Left ventricle myocardium inferior (tissue), 1 donor: ENCODE results near the gene BPIFB4. TPM values are rescaled to one million over a fixed set of nuclear protein-coding genes. Genes with fewer than 3 reads are reported as not detected.
"Not testable (repeated sequence)": the region's sequence is repeated elsewhere in the genome, so short reads cannot be mapped to it uniquely, and the experiment has no call there.

ENCODE experiments used
- DNase-seq: peaks from one replicate; pipeline ENCODE4 v3.0.0-alpha.2; 2020
- H3K27ac ChIP-seq: fragments of 200-600 bp; replicated peaks from 2 replicates; pipeline ENCODE4 v1.8.0; 2021
- H3K27me3 ChIP-seq: fragments of 200-600 bp; 2 replicates; pipeline ENCODE4 v1.8.0; 2021; ENCODE audit warnings: low read depth
- H3K36me3 ChIP-seq: fragments of 200-600 bp; 2 replicates; pipeline ENCODE4 v1.8.0; 2021
- H3K4me1 ChIP-seq: fragments of 200-600 bp; 2 replicates; pipeline ENCODE4 v1.8.0; 2021
- H3K4me3 ChIP-seq: fragments of 200-600 bp; 2 replicates; pipeline ENCODE4 v1.8.0; 2021; ENCODE audit warnings: mild to moderate bottlenecking, moderate library complexity
- H3K9me3 ChIP-seq: fragments of 200-600 bp; replicated peaks from 2 replicates; pipeline ENCODE4 v1.8.0; 2021
- CTCF ChIP-seq: fragments of 200-600 bp; IDR thresholded peaks from 2 replicates; pipeline ENCODE4 v1.8.0; 2021; ENCODE audit warnings: antibody characterized with exemption, mild to moderate bottlenecking, borderline replicate concordance
- intact Hi-C: fragments of 100-400 bp; cut with micrococcal nuclease; formaldehyde crosslinking; loops from one replicate; pipeline ENCODE4 v1.11.0; 2022
- total RNA-seq: library from RNA; stranded (reverse); fragmentation: NEBNext Ultra II Directional; extraction: Animal tissue kit (Norgen Biotek cat#: 25700); gene quantifications from one replicate; pipeline ENCODE4 v1.2.1, GENCODE V29; 2021
- donor health status: DM: no; HTN: yes; CAD: no; lungs with severe emphysema.

Gene BPIFB4
- total RNA-seq, 1 donor from 2014 or later: not detected

- peaks cover 68% of the 10 kb centered on the region for H3K27me3 ChIP-seq
- intact Hi-C loops: no loop called here
- no peak overlapping the region for H3K27ac ChIP-seq
- H3K36me3 ChIP-seq: no peaks in the 10 kb centered on the region
- H3K4me3 ChIP-seq: no peak overlapping the region
- DNase-seq: no peak
- no peaks in the 10 kb centered on the region for H3K4me1 ChIP-seq
- H3K9me3 ChIP-seq: no peaks in the 10 kb centered on the region
- TF ChIP-seq CTCF: no peak
These were observed 24.1 kb downstream of the BPIFB4 start for GRCh38 chr20:33103556-33103955.

GRCh38 chr20:33104336-33104735 lies 24.9 kb downstream of the BPIFB4 start:
- intact Hi-C loops: no loop called here
- H3K27ac ChIP-seq: no peak overlapping the region
- H3K4me1 ChIP-seq: no peaks in the 10 kb centered on the region
- H3K9me3 ChIP-seq: no peaks in the 10 kb centered on the region
- no peak for DNase-seq
- no peak overlapping the region for H3K4me3 ChIP-seq
- peaks cover 63% of the 10 kb centered on the region for H3K27me3 ChIP-seq
- no peaks in the 10 kb centered on the region for H3K36me3 ChIP-seq
- TF ChIP-seq CTCF: no peak

GRCh38 chr20:33105316-33105924 lies 26.0 kb downstream of the BPIFB4 start:
- intact Hi-C loops: no loop called here
- Histone ChIP-seq H3K27me3 (peaks cover 56% of the 10 kb centered on the region), H3K27ac (no peak overlapping the region), H3K4me1 (no peaks in the 10 kb centered on the region), H3K4me3 (no peak overlapping the region), H3K36me3 (no peaks in the 10 kb centered on the region), H3K9me3 (no peaks in the 10 kb centered on the region)
- no peak for DNase-seq
- no peak for TF ChIP-seq CTCF

- H3K9me3 ChIP-seq, H3K4me3 ChIP-seq, H3K36me3 ChIP-seq, intact Hi-C loops, H3K4me1 ChIP-seq, H3K27ac ChIP-seq, DNase-seq: not testable (repeated sequence)
- H3K27me3 ChIP-seq: peaks cover 51% of the 10 kb centered on the region
These were observed 26.7 kb downstream of the BPIFB4 start for GRCh38 chr20:33106058-33106620.

GRCh38 chr20:33108661-33109060 lies 29.2 kb downstream of the BPIFB4 start:
- TF ChIP-seq CTCF: no peak
- intact Hi-C loops: no loop called here

GRCh38 chr20:33110147-33110825 lies 30.8 kb downstream of the BPIFB4 start:
- Histone ChIP-seq H3K4me3 (no peak overlapping the region), H3K27ac (no peak overlapping the region), H3K9me3 (no peaks in the 10 kb centered on the region), H3K27me3 (peaks cover 25% of the 10 kb centered on the region), H3K4me1 (no peaks in the 10 kb centered on the region), H3K36me3 (no peaks in the 10 kb centered on the region)
- DNase-seq: no peak
- no peak for TF ChIP-seq CTCF
- intact Hi-C loops: no loop called here

More at GRCh38 chr20:33108661-33109060, 29.2 kb downstream of the BPIFB4 start:
- Histone ChIP-seq H3K27me3 (peaks cover 34% of the 10 kb centered on the region), H3K9me3 (no peaks in the 10 kb centered on the region), H3K36me3 (no peaks in the 10 kb centered on the region), H3K27ac (no peak overlapping the region), H3K4me1 (no peaks in the 10 kb centered on the region), H3K4me3 (no peak overlapping the region)
- DNase-seq: no peak
